ENCODE results near the gene SHCBP1.

SHCBP1 gene, protein sequence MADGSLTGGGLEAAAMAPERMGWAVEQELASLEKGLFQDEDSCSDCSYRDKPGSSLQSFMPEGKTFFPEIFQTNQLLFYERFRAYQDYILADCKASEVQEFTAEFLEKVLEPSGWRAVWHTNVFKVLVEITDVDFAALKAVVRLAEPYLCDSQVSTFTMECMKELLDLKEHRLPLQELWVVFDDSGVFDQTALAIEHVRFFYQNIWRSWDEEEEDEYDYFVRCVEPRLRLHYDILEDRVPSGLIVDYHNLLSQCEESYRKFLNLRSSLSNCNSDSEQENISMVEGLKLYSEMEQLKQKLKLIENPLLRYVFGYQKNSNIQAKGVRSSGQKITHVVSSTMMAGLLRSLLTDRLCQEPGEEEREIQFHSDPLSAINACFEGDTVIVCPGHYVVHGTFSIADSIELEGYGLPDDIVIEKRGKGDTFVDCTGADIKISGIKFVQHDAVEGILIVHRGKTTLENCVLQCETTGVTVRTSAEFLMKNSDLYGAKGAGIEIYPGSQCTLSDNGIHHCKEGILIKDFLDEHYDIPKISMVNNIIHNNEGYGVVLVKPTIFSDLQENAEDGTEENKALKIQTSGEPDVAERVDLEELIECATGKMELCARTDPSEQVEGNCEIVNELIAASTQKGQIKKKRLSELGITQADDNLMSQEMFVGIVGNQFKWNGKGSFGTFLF

GRCh38 chr16:46621006-46621933 lies at the start of gene SHCBP1:
TSS of gene SHCBP1 (minus strand) at chr16:46621379. CDS start at chr16:46621359, 20 bp downstream.
- Histone ChIP-seq H3K36me3 (ENCODE audit: control insufficient read depth in 1 of 2, insufficient read depth in 2 of 2, low read length in 2 of 2) (no peaks in the 10 kb centered on the region), H3K4me1 (ENCODE audit: control insufficient read depth in 1 of 2, insufficient read depth in 2 of 2, low read length in 2 of 2) (peaks cover 0 to 12% of the 10 kb centered on the region in 2 donors), H3K27ac (ENCODE audit: low read length) (no peak within 1 kb of the TSS), H3K9me3 (ENCODE audit: control insufficient read depth in 1 of 2, low read length in 2 of 2) (no peaks in the 10 kb centered on the region), H3K4me3 (ENCODE audit: low read depth in 1 of 2, low read length in 2 of 2) (peak within 1 kb of the TSS; percentile 64 to 90), H3K27me3 (ENCODE audit: low read depth, low read length) (no peaks in the 10 kb centered on the region)

DNA sequence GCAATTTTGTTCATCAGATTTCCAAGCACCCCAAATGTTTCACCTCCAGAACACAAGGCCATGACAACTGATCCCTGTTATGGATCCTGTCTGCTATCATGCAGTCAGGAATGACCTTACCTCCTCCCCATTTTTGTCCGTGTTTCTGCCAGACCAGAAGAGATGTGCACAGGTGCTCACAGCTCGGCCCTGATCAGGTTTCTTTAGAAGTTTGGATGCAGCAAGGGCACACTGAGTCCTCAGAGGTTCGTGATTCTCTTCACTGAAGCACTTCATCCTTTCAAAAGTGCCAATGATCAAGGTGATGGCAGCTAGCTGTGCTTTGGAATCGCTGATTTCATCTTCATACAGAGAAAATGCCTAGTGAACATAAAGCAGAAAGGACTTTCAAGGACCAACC lies 40.9 kb upstream of the SHCBP1 start:
- no peak overlapping the region for H3K4me3 ChIP-seq (ENCODE audit: low read depth in 1 of 2, low read length in 2 of 2)
- H3K9me3 ChIP-seq (ENCODE audit: control insufficient read depth in 1 of 2, low read length in 2 of 2), result no peaks in the 10 kb centered on the region
- H3K36me3 ChIP-seq (ENCODE audit: control insufficient read depth in 1 of 2, insufficient read depth in 2 of 2, low read length in 2 of 2), result peaks cover 37 to 65% of the 10 kb centered on the region in 2 donors
- H3K27me3 ChIP-seq (ENCODE audit: low read depth, low read length), result no peaks in the 10 kb centered on the region
- H3K27ac ChIP-seq (ENCODE audit: low read length), result no peak overlapping the region
- no peaks in the 10 kb centered on the region for H3K4me1 ChIP-seq (ENCODE audit: control insufficient read depth in 1 of 2, insufficient read depth in 2 of 2, low read length in 2 of 2)

- peaks cover 34 to 47% of the 10 kb centered on the region in 2 donors for H3K36me3 ChIP-seq (ENCODE audit: control insufficient read depth in 1 of 2, insufficient read depth in 2 of 2, low read length in 2 of 2)
- H3K9me3 ChIP-seq (ENCODE audit: control insufficient read depth in 1 of 2, low read length in 2 of 2), result no peaks in the 10 kb centered on the region
- no peak overlapping the region for H3K4me3 ChIP-seq (ENCODE audit: low read depth in 1 of 2, low read length in 2 of 2)
- no peaks in the 10 kb centered on the region for H3K27me3 ChIP-seq (ENCODE audit: low read depth, low read length)
- H3K27ac ChIP-seq (ENCODE audit: low read length), result no peak overlapping the region
- H3K4me1 ChIP-seq (ENCODE audit: control insufficient read depth in 1 of 2, insufficient read depth in 2 of 2, low read length in 2 of 2), result no peaks in the 10 kb centered on the region
Measured at GRCh38 chr16:46658925-46659324, 37.7 kb upstream of the SHCBP1 start.

DNA sequence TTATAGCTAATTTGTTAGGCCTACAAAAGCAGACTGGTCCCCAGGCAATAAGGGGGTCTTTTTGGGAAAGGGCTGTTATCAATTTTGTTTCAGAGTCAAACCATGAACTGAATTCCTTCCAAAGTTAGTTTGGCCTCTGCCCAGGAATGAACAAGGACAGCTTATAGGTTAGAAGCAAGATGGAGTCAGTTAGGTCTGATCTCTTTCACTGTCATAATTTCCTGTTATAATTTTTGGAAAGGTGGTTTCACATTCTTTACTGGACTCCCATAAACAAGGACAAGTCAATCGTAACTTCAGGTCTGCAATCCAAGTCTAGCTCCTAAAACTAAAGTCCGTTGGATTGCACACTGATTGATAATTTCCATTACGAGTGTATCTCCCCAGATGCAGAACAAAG lies 30.1 kb upstream of the SHCBP1 start:
- Histone ChIP-seq H3K27me3 (ENCODE audit: low read depth, low read length) (no peaks in the 10 kb centered on the region), H3K4me1 (ENCODE audit: control insufficient read depth in 1 of 2, insufficient read depth in 2 of 2, low read length in 2 of 2) (no peaks in the 10 kb centered on the region), H3K27ac (ENCODE audit: low read length) (no peak overlapping the region), H3K9me3 (ENCODE audit: control insufficient read depth in 1 of 2, low read length in 2 of 2) (no peaks in the 10 kb centered on the region), H3K36me3 (ENCODE audit: control insufficient read depth in 1 of 2, insufficient read depth in 2 of 2, low read length in 2 of 2) (no peaks in the 10 kb centered on the region), H3K4me3 (ENCODE audit: low read depth in 1 of 2, low read length in 2 of 2) (no peak overlapping the region)

GRCh38 chr16:46650254-46650623 lies 29.1 kb upstream of the SHCBP1 start:
- Histone ChIP-seq H3K9me3 (ENCODE audit: control insufficient read depth in 1 of 2, low read length in 2 of 2) (no peaks in the 10 kb centered on the region), H3K4me1 (ENCODE audit: control insufficient read depth in 1 of 2, insufficient read depth in 2 of 2, low read length in 2 of 2) (no peaks in the 10 kb centered on the region), H3K27me3 (ENCODE audit: low read depth, low read length) (no peaks in the 10 kb centered on the region), H3K4me3 (ENCODE audit: low read depth in 1 of 2, low read length in 2 of 2) (peak overlapping the region in 1 of 2 donors; percentile 30), H3K27ac (ENCODE audit: low read length) (peak overlapping the region; percentile 75), H3K36me3 (ENCODE audit: control insufficient read depth in 1 of 2, insufficient read depth in 2 of 2, low read length in 2 of 2) (no peaks in the 10 kb centered on the region)

DNA sequence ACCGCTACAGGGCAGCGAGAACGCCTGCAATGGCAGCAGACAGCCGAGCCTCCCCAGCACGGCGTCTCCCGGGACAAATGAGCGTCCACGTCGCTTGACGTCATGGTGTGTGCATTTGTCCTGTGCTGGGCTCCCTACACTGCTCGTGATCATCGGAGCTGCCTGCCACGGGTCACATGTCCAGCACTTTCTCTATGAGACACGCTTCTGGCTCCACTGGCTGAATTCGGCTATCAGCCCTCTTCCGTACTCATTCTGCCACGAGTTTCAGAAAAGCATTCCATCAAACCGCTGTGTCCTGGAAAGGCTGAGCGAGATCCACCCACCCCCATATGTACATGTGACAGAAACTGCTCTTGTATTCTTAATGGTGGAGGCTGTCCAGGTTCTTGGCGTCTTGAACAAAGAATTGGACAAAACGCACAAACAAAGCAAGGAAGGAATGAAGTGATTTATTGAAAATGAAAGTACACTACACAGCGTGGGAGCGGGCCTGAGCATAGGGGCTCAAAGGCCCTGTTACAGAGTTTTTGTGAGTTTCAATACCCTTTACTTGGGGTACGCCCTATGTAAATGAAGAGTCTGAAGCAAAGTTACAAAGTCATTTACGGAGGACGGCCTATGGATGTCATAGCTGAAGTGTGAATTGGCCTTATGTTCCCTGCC lies 28.5 kb upstream of the SHCBP1 start:
- H3K27ac ChIP-seq (ENCODE audit: low read length), result peak overlapping the region; percentile 75
- peak overlapping the region; percentile 30 to 36 for H3K4me3 ChIP-seq (ENCODE audit: low read depth in 1 of 2, low read length in 2 of 2)
- H3K9me3 ChIP-seq (ENCODE audit: control insufficient read depth in 1 of 2, low read length in 2 of 2), result no peaks in the 10 kb centered on the region

GRCh38 chr16:46648656-46649055 lies 27.5 kb upstream of the SHCBP1 start:
- Histone ChIP-seq H3K9me3 (ENCODE audit: control insufficient read depth in 1 of 2, low read length in 2 of 2) (peaks cover 0 to 3% of the 10 kb centered on the region in 2 donors), H3K27ac (ENCODE audit: low read length) (no peak overlapping the region)

More for the DNA sequence above, 28.5 kb upstream of the SHCBP1 start:
- no peaks in the 10 kb centered on the region for H3K36me3 ChIP-seq (ENCODE audit: control insufficient read depth in 1 of 2, insufficient read depth in 2 of 2, low read length in 2 of 2)
- no peaks in the 10 kb centered on the region for H3K4me1 ChIP-seq (ENCODE audit: control insufficient read depth in 1 of 2, insufficient read depth in 2 of 2, low read length in 2 of 2)
- no peaks in the 10 kb centered on the region for H3K27me3 ChIP-seq (ENCODE audit: low read depth, low read length)

GRCh38 chr16:46638947-46639925 lies 18.1 kb upstream of the SHCBP1 start:
- H3K27ac ChIP-seq (ENCODE audit: low read length), result no peak overlapping the region
- H3K4me1 ChIP-seq (ENCODE audit: control insufficient read depth in 1 of 2, insufficient read depth in 2 of 2, low read length in 2 of 2), result no peaks in the 10 kb centered on the region
- no peaks in the 10 kb centered on the region for H3K9me3 ChIP-seq (ENCODE audit: control insufficient read depth in 1 of 2, low read length in 2 of 2)
- no peaks in the 10 kb centered on the region for H3K36me3 ChIP-seq (ENCODE audit: control insufficient read depth in 1 of 2, insufficient read depth in 2 of 2, low read length in 2 of 2)
- H3K4me3 ChIP-seq (ENCODE audit: low read depth in 1 of 2, low read length in 2 of 2), result no peak overlapping the region
- no peaks in the 10 kb centered on the region for H3K27me3 ChIP-seq (ENCODE audit: low read depth, low read length)

More at GRCh38 chr16:46648656-46649055, 27.5 kb upstream of the SHCBP1 start:
- Histone ChIP-seq H3K36me3 (ENCODE audit: control insufficient read depth in 1 of 2, insufficient read depth in 2 of 2, low read length in 2 of 2) (no peaks in the 10 kb centered on the region), H3K4me3 (ENCODE audit: low read depth in 1 of 2, low read length in 2 of 2) (no peak overlapping the region), H3K4me1 (ENCODE audit: control insufficient read depth in 1 of 2, insufficient read depth in 2 of 2, low read length in 2 of 2) (no peaks in the 10 kb centered on the region), H3K27me3 (ENCODE audit: low read depth, low read length) (no peaks in the 10 kb centered on the region)

DNA sequence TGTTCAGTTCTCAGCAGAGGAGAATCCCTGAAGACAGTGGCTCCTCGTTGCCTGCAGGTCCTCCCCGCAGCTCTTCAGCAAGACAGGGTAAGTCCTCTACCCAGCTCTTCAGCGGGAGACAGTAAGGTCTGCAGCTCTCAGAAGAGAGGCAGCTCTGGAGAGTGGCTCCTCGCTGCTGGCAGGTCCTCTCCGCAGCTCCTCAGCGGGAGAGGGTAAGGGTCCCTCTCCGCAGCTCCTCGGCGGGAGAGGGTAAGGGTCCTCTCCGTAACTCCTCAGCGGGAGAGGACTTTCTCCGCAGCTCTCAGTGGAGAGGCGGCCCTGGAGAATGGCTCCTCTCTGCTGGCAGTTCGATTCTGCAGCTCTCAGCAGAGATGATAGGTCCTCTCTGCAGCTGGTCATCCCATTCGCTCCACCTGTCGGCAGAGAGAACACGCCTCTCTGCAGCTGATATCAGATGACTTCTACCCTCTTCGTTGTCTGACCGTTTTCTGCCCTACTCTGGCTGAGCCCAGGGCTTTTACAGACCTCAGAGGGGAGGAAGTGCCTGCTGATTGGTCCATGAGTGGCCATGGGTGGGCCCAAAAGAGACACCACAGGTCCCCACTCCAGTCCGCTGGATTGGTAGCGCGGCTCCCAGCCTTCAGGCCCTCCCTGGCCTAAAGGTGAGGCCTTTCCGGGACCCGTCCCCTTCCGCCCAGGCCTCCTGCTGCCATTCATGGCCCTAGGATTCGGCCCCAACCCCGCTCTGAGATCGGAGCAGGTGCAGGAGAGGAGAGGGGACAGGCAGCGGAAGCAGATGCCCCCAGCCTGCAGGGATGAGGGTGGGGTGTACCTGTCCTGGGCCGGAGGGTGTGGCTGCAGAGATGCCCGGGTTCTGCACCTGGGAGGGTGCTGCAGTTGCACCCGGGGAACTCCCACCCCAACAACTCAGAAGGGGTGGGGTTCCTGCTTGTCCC lies 11.9 kb upstream of the SHCBP1 start:
- H3K4me3 ChIP-seq (ENCODE audit: low read depth in 1 of 2, low read length in 2 of 2), result no peak overlapping the region
- H3K9me3 ChIP-seq (ENCODE audit: control insufficient read depth in 1 of 2, low read length in 2 of 2), result no peaks in the 10 kb centered on the region
- peaks cover 0 to 3% of the 10 kb centered on the region in 2 donors for H3K4me1 ChIP-seq (ENCODE audit: control insufficient read depth in 1 of 2, insufficient read depth in 2 of 2, low read length in 2 of 2)
- no peak overlapping the region for H3K27ac ChIP-seq (ENCODE audit: low read length)
- no peaks in the 10 kb centered on the region for H3K36me3 ChIP-seq (ENCODE audit: control insufficient read depth in 1 of 2, insufficient read depth in 2 of 2, low read length in 2 of 2)
- no peaks in the 10 kb centered on the region for H3K27me3 ChIP-seq (ENCODE audit: low read depth, low read length)

All from muscle layer of duodenum (tissue), 2 donors.